ENCODE data around the gene TYW1B.
"Not testable (repeated sequence)": the region's sequence is repeated elsewhere in the genome, so short reads cannot be mapped to it uniquely, and the experiment has no call there.

The TYW1B gene

DNA sequence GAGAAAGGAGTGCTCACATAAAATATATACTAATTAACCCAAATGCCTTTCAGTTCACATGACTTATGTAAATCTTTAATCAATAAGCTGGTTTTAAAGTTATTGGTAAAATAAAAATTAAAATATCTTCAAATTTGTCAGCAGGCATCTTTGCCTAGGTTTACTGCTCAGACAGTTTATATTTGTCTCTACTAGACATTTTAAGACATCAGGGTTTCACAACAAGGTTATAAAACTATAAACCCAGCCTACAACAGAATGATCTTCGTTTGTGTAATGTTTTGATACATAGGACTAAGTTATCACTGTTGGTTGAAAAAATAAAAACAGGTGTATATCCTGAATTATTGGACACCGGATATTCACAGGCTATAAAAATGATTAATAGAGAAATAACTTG lies 67.4 kb downstream of the TYW1B start:
- in situ Hi-C loops (cut with MboI; ENCODE audit: low sequenced_read_pairs) = no loop called here

DNA sequence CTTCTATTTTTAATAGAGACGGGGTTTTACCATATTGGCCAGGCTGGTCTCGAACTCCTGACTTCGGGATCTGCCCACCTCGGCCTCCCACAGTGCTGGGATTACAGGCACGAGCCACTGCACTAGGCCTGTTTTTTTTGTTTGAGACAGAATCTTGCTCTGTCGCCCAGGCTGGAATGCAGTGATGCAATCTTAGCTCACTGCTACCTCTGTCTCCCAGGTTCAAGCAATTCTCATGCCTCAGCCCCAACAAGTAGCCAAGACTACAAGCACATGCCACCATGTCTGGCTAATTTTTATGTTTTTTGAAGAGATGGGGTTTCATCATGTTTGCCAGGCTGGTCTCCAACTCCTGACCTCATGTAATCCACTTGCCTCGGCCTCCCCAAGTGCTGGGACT lies 73.7 kb downstream of the TYW1B start:
- in situ Hi-C loops (cut with MboI; ENCODE audit: low sequenced_read_pairs) = no loop called here

DNA sequence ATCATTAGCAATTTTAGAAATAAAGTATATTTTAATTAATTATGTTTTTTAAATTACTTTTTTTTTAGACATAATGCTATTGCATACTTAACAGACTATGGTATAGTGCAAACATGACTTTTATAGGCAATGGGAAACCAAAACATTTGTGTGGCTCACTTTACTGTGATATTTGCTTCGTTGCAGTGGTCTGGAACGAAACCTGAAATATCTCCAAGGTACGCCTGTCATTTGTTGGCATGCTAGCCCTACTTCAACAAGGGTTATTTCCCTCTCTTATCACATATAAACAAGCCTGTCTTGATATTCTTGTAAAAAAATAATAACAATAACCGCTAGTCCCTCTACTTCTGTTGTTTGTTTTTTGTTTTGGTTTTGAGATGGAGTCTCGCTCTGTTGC lies 74.2 kb downstream of the TYW1B start:
- in situ Hi-C loops (cut with MboI; ENCODE audit: low sequenced_read_pairs) = no loop called here

DNA sequence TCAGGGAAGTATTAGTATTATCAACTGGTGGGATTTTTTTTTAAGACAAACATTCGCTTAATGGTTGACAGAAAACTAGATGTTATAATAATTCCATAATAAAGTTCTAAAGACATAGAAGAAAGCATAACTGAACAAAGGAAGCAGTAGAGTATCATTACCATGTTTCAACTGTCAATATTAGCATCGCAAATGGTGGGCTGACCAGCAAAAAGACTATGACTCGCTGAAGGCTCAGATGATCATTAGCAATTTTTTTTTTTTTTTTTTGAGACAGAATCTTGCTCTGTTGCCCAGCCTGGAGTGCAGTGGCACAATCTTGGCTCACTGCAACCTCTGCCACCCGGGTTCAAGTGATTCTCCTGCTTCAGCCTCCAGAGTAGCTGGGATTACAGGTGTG lies 74.8 kb downstream of the TYW1B start:
- in situ Hi-C loops (cut with MboI; ENCODE audit: low sequenced_read_pairs) = not testable (repeated sequence)

DNA sequence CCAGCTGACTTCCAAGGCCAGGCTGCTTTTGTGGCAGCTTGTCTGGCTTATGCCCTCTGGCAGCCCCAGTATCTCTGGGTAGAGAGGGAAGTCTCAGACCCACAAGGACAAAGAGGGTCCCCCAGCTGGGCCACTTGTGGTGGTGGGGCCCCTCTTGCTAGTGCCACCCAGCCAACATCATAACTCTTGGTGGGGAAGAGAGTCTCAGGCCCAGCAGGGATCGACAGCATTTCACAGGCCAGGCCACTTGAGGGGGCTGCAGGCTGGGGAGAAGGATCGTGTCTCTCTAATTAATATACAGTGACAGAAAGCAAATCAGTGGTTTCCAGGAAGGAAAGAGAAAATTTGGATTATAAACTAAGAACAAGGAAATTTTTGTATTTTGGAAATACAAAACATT lies 76.0 kb downstream of the TYW1B start:
- in situ Hi-C loops (cut with MboI; ENCODE audit: low sequenced_read_pairs) = no loop called here

DNA sequence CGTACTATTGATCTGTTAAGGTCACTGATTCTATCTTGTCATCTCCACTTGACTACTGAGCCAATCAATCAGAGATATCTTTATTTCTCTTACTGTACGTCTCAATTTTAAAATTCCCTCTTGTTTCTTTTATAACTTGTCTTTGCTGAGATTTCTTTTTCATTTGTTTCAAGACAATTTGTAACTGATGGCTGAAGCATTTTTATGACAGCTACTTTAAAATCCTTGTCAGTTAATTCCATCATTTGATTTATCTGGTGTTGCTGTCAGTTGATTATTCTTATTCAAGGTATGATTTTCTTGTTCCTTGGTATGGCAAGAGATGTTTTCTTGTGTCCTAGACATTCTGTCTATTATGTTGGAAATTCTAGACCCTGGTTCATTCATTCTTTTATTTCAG lies 76.6 kb downstream of the TYW1B start:
- in situ Hi-C loops (cut with MboI; ENCODE audit: low sequenced_read_pairs) = no loop called here

DNA sequence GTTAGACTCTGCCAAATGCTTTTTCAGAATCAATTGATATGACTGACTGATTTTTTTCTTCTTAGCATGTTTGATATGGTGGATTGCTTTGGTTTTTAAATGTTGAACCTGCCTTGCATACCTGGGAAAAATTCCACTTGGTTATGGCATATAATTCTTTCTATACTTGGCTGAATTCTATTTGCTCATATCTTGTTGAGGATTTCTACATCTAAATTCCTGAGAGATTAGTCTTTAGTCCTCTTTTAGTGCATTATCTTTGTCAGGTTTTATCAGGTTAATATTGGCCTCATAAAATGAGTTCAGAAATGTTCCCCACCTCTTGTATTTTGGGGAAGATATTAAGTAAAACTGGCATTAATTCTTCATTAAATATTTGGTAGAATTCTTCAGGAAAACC lies 79.4 kb downstream of the TYW1B start:
- in situ Hi-C loops (cut with MboI; ENCODE audit: low sequenced_read_pairs) = not testable (repeated sequence)

DNA sequence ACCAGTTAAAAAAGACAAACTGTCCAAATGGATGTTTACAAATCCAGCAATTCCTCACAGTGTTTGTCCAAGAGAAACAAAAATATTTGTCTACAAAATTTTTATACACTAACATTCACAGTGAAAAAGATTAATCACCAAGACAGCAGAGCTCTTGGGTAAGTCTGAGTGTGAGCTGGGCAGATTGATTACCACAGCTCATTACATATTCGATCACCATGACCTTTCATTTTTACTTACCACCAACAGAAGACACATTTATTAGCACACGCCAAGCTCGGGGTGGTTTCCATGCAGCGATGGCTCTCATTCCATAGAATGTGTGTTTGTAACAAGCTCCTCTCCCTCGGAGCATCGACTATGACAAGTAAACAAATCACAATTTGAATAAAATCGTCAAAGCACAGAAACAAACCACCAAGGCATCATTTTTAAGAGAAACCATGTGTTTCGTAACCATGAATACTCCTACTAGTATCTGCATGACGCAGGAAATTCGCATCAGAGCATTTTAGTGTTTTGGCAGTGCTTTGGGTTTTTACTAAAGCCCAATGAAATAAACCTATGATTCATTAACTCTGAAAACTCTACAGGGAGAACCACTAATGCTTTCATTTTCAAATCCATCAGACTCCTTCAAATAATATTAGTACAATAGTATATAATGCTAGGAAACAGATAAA lies 83.6 kb downstream of the TYW1B start:
- in situ Hi-C loops (cut with MboI; ENCODE audit: low sequenced_read_pairs) = not testable (repeated sequence)

DNA sequence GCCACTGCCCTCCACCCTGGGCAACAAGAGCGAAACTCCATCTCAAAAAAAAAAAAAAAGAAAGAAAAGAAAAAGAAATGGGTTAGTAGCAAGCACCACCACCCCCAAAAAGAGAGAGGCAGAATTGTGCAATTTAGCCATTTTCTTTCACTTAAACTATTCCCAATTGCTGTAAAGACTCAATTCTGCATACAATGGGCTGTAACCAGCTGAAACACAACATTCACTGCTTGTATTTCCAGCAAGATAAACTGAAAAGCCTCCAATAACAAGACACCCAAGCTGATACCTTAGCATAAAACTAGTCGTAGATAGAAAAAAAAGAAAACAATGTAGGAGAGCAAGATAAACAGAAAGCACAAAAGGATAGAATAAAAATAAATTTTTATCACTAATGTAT lies 84.2 kb downstream of the TYW1B start:
- in situ Hi-C loops (cut with MboI; ENCODE audit: low sequenced_read_pairs) = not testable (repeated sequence)

DNA sequence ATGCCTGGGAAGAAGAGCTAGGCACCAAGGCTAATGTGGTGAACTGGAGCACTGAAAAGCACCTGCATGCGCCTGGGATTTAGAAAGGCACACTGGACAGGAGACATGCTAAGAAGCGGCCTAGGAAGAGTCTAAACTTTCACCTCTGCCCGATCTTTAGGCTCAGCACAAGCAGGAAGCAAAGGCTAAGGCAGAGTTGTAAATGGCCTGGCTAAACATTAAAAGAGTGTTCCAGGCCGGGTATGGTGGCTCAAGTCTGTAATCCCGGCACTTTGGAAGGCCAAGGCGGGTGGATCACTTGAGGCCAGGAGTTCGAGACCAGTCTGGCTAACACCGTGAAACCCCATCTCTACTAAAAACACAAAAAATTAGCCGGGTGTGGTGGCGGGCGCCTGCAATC lies 88.3 kb downstream of the TYW1B start:
- in situ Hi-C loops (cut with MboI; ENCODE audit: low sequenced_read_pairs) = not testable (repeated sequence)

DNA sequence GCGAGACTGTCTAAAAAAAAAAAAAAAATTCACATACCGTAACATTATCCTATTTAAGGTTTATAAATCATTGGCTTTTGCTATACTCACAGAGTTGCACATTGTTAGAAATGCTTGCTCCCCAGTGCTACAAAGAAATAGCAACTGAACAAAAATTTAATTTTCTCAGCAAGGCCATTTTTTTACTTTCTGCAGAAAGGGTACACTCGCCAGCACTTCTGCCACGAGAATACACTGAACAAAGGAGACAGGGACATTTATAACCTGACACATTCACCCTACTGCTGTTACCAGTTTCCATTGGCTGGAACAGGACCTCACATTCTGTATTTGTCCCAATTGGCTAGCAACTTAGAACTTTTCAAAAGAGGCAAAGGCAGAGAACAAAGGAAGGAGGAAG lies 92.1 kb downstream of the TYW1B start:
- in situ Hi-C loops (cut with MboI; ENCODE audit: low sequenced_read_pairs) = not testable (repeated sequence)

DNA sequence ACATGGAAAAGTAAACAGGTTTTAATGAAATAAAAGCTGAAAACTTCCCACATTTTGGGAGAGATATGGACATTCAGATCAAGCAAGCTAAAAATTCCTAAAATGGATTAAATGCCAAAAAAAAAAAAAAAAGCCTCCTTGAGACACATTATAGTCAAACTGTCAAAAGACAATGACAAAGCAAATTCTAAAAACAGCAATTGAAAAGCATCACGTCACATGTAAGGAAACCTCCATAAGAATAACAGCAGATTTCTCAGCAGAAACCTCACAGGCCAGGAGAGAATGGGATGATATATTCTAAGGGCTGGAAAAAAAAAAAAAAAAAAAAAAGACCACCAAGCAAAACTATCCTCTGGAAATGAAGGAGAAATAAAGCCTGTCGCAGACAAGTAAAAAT lies 97.2 kb downstream of the TYW1B start:
- in situ Hi-C loops (cut with MboI; ENCODE audit: low sequenced_read_pairs) = not testable (repeated sequence)

DNA sequence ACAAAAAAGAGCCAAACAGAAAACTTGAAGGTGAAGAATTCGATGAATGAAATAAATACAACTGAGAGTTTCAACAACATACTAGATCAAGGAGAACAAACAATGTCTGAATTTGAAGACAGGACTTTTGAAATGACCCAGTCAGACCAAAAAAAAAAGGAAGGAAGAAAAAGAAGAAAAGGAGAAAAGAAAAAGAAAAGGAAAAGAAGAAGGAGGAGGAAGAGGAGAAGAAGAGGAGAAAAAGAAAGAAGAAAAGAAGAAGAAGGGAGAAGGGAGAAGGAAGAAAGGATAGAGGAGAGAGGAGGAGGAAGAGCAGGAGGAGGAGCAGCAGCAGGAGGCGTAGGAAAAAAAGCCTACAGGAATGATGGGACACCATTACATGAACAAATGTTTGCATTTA lies 97.6 kb downstream of the TYW1B start:
- in situ Hi-C loops (cut with MboI; ENCODE audit: low sequenced_read_pairs) = not testable (repeated sequence)

DNA sequence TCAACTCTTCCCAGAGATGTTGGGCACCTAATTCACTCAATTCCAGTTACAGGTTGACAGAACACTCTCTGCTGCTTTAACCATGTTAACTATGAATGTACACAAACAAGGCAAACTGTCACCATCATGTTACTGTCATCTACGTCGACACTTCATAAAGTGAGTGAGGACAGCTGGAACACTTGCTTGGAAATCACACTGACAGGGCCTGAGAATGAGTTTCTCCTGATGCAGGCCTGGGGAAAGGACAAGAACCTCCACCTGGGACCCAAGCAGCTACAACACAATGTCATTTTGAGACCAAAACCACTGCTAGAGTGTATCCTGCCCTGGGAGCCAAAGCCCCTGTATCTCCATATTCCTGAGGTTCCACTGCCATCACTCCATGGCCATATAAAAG lies 98.9 kb downstream of the TYW1B start:
- in situ Hi-C loops (cut with MboI; ENCODE audit: low sequenced_read_pairs) = not testable (repeated sequence)

DNA sequence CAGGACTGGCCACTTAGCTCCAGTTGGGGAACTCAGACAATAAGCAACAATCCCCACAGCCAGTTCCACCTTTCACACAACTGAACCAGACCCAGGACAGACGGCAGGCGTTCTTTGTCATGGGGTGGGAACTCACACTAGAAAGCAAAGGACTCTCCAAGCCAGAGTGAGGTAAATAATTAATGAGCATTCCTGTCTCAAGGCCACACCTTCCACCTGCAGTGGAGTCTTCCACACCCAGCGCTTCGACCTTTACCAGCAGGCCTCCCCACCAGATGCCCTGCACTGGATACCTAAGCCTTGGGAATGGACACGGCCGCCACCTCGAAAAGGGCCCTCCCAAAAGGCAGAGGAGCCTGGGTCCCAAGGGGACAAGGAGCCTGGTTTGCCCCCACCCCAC lies 105.3 kb downstream of the TYW1B start:
- in situ Hi-C loops (cut with MboI; ENCODE audit: low sequenced_read_pairs) = not testable (repeated sequence)

DNA sequence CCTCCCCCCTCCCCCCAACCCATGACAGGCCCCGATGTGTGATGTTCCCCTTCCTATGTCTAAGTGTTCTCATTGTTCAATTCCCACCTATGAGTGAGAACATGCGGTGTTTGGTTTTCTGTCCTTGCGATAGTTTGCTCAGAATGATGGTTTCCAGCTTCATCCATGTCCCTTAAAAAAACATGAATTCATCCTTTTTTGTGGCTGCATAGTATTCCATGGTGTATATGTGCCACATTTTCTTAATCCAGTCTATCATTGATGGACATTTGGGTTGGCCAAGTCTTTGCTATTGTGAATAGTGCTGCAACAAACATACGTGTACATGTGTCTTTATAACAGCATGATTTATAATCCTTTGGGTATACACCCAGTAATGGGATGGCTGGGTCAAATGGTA lies 107.1 kb downstream of the TYW1B start:
- in situ Hi-C loops (cut with MboI; ENCODE audit: low sequenced_read_pairs) = not testable (repeated sequence)

DNA sequence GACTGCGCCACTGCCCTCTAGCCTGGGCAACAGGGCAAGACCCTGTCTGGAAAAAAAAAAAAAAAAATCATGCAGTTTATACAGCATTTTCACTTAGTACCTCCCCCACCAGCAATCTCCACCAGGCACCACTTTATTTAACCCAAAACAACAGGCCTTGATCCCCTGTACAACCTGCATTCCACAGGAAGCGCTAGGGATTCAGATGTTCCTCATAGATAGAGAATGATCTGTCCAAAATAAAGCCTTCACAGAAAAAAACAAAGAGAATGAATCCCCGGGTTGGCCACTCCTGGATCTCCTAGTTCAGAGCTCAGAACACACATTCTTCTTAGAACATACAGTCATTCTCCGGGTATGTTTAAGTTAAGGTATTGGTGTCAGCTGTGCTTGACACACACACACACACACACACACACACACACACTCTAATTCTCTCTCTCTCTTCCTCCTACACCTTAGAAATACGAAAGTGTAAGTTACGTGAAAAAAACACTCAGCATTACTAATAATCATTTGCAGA lies 110.7 kb downstream of the TYW1B start:
- in situ Hi-C loops (cut with MboI; ENCODE audit: low sequenced_read_pairs) = not testable (repeated sequence)

DNA sequence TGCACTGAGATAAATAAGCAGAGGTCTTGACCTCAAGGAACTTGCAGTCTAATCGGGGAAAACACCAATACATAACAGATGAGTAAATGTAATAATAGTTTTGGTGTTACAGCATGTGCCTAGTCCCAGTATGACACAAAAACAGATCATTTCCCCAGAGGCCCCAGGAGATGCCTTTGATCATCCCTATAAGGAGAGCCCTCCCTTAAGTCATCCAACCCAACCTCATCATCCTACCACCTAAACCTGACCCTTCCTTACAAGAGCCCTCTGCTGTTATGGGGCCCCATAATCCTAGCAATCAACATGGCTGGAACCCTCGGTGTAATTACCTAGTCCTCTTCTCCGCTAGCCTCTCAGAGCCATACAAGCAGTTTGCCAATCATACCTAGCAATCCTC lies 116.1 kb downstream of the TYW1B start:
- in situ Hi-C loops (cut with MboI; ENCODE audit: low sequenced_read_pairs) = not testable (repeated sequence)

DNA sequence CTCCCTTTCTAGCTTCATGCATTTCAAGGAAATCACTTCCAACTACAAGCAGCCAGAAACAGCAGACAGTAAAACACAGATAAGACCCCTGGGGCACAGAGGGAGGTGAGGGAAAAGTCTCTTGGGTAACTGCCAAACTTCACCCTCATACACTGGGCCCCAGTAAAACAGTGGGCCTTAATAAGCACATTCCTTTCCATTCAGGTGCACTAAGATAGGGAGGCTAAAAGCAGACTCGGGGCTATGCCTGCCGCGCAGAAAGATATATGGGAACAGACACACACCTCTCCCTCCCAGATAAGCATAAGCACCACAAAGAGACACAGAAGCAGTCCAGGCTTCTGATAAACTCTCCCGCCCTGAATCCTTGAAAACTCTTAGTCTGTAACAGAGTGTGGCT lies 117.0 kb downstream of the TYW1B start:
- in situ Hi-C loops (cut with MboI; ENCODE audit: low sequenced_read_pairs) = no loop called here

DNA sequence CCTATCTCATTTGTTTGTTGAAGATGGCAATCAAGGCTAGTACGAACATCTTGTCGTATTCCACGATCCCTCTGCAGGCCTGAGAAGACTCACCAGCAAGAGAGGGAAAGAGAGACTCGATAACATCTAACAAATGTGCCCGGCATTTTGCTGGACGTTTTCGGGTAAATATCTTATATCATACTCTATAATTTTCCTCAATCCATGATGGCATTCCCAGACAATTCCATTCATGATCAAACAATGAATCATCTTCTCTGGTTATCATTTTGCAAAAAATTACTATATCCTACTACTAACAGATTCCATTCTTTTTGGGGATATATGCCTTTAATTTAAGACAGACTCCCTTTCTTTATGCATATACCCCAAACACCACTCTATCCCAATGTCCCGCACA lies 118.1 kb downstream of the TYW1B start:
- in situ Hi-C loops (cut with MboI; ENCODE audit: low sequenced_read_pairs) = no loop called here

DNA sequence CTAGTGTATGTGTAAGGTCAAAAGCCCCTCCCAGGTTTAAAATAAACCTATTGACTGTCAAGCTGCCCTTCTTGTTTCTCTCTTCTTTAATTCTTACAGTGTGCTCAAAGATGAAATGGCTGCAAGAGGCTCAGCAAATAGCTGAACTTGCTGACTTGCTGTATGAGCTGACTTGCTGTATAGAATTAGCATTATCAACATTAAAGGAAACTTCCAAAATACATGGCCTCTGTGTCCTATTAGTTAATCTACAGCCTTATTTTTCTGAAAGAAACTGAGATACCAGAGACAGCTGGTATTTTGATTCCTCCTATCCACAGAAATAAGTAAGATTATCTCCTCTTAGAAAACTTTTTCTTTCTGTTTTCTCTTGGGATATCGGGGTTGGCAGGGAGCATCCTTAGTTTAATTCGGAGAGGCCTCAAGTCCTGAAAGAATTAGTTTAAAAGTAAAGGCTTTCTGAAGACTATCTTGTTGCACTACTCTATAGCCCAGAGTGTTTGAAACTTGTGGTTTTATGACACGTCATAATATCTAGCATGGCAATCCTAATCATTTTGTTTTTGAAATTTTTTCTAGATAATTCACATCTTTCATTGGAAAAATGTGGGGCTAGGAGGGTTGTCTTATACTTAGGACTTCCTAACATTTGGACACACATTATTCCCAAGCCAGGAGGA lies 119.5 kb downstream of the TYW1B start:
- in situ Hi-C loops (cut with MboI; ENCODE audit: low sequenced_read_pairs) = not testable (repeated sequence)

DNA sequence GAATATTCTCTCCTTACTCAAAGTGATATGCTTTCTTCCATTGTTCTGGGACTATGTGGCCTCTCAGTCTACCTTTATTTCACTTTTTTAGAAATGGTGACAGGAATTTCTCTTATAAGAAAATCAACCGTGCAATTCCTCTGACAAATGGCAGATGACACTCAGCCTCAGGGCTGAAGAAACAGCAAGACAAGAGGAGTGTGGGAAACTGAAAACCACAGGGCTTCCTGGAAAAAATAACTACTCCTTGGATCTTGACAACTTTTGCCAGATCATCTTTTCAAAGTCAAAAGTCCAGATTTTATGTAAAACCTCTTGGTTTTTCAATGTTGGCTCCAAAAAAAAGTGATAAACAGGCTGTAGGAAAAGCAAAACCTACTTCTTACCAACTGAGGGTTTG lies 121.5 kb downstream of the TYW1B start:
- in situ Hi-C loops (cut with MboI; ENCODE audit: low sequenced_read_pairs) = no loop called here

DNA sequence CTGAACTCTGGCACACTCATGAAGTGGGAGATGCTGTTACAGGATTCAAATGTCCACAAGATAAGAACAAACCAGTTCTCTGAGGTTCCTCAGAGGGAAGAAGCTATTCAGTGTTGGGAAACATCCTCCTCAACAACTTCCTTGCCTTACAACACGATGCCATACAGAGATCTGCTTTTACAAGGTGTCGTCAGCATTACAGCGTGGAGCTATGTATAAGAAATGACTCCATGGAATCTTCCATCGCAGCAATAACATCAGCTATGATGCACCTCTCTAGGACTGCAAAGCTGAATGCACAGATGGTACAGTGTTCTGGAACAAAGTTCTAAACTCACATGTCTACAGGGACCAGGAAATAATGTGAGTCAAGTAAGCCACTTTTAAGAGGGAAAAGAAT lies 122.3 kb downstream of the TYW1B start:
- in situ Hi-C loops (cut with MboI; ENCODE audit: low sequenced_read_pairs) = not testable (repeated sequence)

All from HL-60/S4 treated with phorbol 12-myristate 13-acetate at 8.2 ng/mL for 4 days and 3 days (cell line).